IPS-11a (cell line): ENCODE data around the gene B4GALT1.

Experiments
- H3K4me3 ChIP-seq: one replicate; pipeline ENCODE4 v1.5.1; 2013; ENCODE audit warnings: low read depth, low read length, control low read depth

B4GALT1 gene

GRCh38 chr9:33125871-33126823, 41.0 kb downstream of the B4GALT1 start:
- H3K4me3 ChIP-seq: no peak overlapping the region

- H3K4me3 ChIP-seq: no peak overlapping the region
These were observed 41.7 kb downstream of the B4GALT1 start for GRCh38 chr9:33125461-33125860.

GRCh38 chr9:33124751-33125381, 42.3 kb downstream of the B4GALT1 start:
- no peak overlapping the region for H3K4me3 ChIP-seq

- H3K4me3 ChIP-seq: no peak overlapping the region
These were observed 43.1 kb downstream of the B4GALT1 start for GRCh38 chr9:33124046-33124445.

GRCh38 chr9:33123407-33124031, 43.6 kb downstream of the B4GALT1 start:
- H3K4me3 ChIP-seq: no peak overlapping the region

- no peak overlapping the region for H3K4me3 ChIP-seq
These were observed 46.5 kb downstream of the B4GALT1 start for GRCh38 chr9:33120620-33121019.

GRCh38 chr9:33117796-33118195, 49.3 kb downstream of the B4GALT1 start:
- no peak overlapping the region for H3K4me3 ChIP-seq

- H3K4me3 ChIP-seq: no peak overlapping the region
These were observed 49.8 kb downstream of the B4GALT1 start for GRCh38 chr9:33117306-33117705.

GRCh38 chr9:33116860-33117259, 50.3 kb downstream of the B4GALT1 start:
- no peak overlapping the region for H3K4me3 ChIP-seq

- H3K4me3 ChIP-seq: no peak overlapping the region
These were observed 52.4 kb downstream of the B4GALT1 start for GRCh38 chr9:33114746-33115145.

GRCh38 chr9:33113799-33114547, 53.2 kb downstream of the B4GALT1 start:
- no peak overlapping the region for H3K4me3 ChIP-seq

- H3K4me3 ChIP-seq: no peak overlapping the region
These were observed 55.0 kb downstream of the B4GALT1 start for GRCh38 chr9:33112094-33112493.

- no peak overlapping the region for H3K4me3 ChIP-seq
These were observed 55.5 kb downstream of the B4GALT1 start for GRCh38 chr9:33111631-33112030.

- H3K4me3 ChIP-seq: no peak overlapping the region
These were observed 56.5 kb downstream of the B4GALT1 start for GRCh38 chr9:33110686-33111085.

GRCh38 chr9:33109850-33110595, 57.1 kb downstream of the B4GALT1 start:
- H3K4me3 ChIP-seq: no peak overlapping the region

- no peak overlapping the region for H3K4me3 ChIP-seq
These were observed 58.0 kb downstream of the B4GALT1 start for GRCh38 chr9:33109097-33109496.

GRCh38 chr9:33108472-33108871, 58.7 kb downstream of the B4GALT1 start:
- no peak overlapping the region for H3K4me3 ChIP-seq

GRCh38 chr9:33107762-33108161, 59.4 kb downstream of the B4GALT1 start:
- no peak overlapping the region for H3K4me3 ChIP-seq

- H3K4me3 ChIP-seq: no peak overlapping the region
These were observed 60.1 kb downstream of the B4GALT1 start for GRCh38 chr9:33106827-33107621.

GRCh38 chr9:33106372-33106771, 60.8 kb downstream of the B4GALT1 start:
- H3K4me3 ChIP-seq: no peak overlapping the region
